SK-N-SH treated with all-trans-retinoic acid at 6 μM for 48 hours (cell line): ENCODE measurements around the gene FOXO1.

Experiments
- ATAC-seq: fragments of 200-7000 bp; cut with Tn5 transposase; 3 replicates; pipeline ENCODE4 v1.9.1; 2020; ENCODE audit warnings: mild to moderate bottlenecking, moderate library complexity
- BACH2 ChIP-seq: fragments of 250-450 bp; sonication (Bioruptor Pico); IDR thresholded peaks from 2 replicates; pipeline ENCODE4 v1.9.0; 2021; ENCODE audit warnings: mild to moderate bottlenecking, borderline replicate concordance
- CREB5 ChIP-seq: fragments of 250-450 bp; sonication (Bioruptor Pico); IDR thresholded peaks from 2 replicates; pipeline ENCODE4 v1.5.1; 2020; ENCODE audit warnings: low read depth, mild to moderate bottlenecking, moderate library complexity
- CSDC2 ChIP-seq: fragments of 250-450 bp; sonication (Bioruptor Pico); IDR thresholded peaks from 2 replicates; pipeline ENCODE4 v1.5.0; 2020; ENCODE audit warnings: mild to moderate bottlenecking, moderate library complexity
- CSRNP3 ChIP-seq: fragments of 250-450 bp; sonication (Bioruptor Pico); IDR thresholded peaks from 2 replicates; pipeline ENCODE4 v1.5.1; 2021; ENCODE audit warnings: mild to moderate bottlenecking, moderate library complexity
- ESRRG ChIP-seq: fragments of 250-450 bp; sonication (Bioruptor Pico); IDR thresholded peaks from 2 replicates; pipeline ENCODE4 v1.6.1; 2021; ENCODE audit warnings: mild to moderate bottlenecking
- GLIS3 ChIP-seq: fragments of 250-450 bp; sonication (Bioruptor Pico); IDR thresholded peaks from 2 replicates; pipeline ENCODE4 v1.5.0; 2020; ENCODE audit warnings: mild to moderate bottlenecking, moderate library complexity
- ISL1 ChIP-seq: fragments of 250-450 bp; sonication (Bioruptor Pico); IDR thresholded peaks from 2 replicates; pipeline ENCODE4 v2.1.2; 2022; ENCODE audit warnings: mild to moderate bottlenecking, moderate library complexity
- OSR1 ChIP-seq: fragments of 250-450 bp; sonication (Bioruptor Pico); IDR thresholded peaks from 2 replicates; pipeline ENCODE4 v1.8.0; 2022; ENCODE audit warnings: moderate library complexity, mild to moderate bottlenecking, inconsistent platforms
- PATZ1 ChIP-seq: fragments of 250-450 bp; sonication (Bioruptor Pico); IDR thresholded peaks from 2 replicates; pipeline ENCODE4 v1.8.0; 2020; ENCODE audit warnings: mild to moderate bottlenecking, moderate library complexity, borderline replicate concordance
- POU6F1 ChIP-seq: fragments of 250-450 bp; sonication (Bioruptor Pico); IDR thresholded peaks from 2 replicates; pipeline ENCODE4 v1.8.0; 2021; ENCODE audit warnings: low read depth, mild to moderate bottlenecking, moderate library complexity, borderline replicate concordance
- PPARA ChIP-seq: fragments of 250-450 bp; sonication (Bioruptor Pico); IDR thresholded peaks from 2 replicates; pipeline ENCODE4 v1.5.0; 2020; ENCODE audit warnings: mild to moderate bottlenecking, borderline replicate concordance
- RARB ChIP-seq: fragments of 250-450 bp; sonication (Bioruptor Pico); IDR thresholded peaks from 2 replicates; pipeline ENCODE4 v1.8.0; 2021; ENCODE audit warnings: mild to moderate bottlenecking, moderate library complexity
- SNAI2 ChIP-seq: fragments of 250-450 bp; sonication (Bioruptor Pico); IDR thresholded peaks from 2 replicates; pipeline ENCODE4 v1.5.0; 2020; ENCODE audit warnings: mild to moderate bottlenecking, moderate library complexity
- TOX ChIP-seq: fragments of 250-450 bp; sonication (Bioruptor Pico); IDR thresholded peaks from 2 replicates; pipeline ENCODE4 v1.8.0; 2021; ENCODE audit warnings: mild to moderate bottlenecking, moderate library complexity, borderline replicate concordance
- ZC3H10 ChIP-seq: fragments of 250-450 bp; sonication (Bioruptor Pico); IDR thresholded peaks from 2 replicates; pipeline ENCODE4 v1.5.1; 2021; ENCODE audit warnings: mild to moderate bottlenecking, moderate library complexity
- ZFP3 ChIP-seq: fragments of 250-450 bp; sonication (Bioruptor Pico); IDR thresholded peaks from 2 replicates; pipeline ENCODE4 v1.5.0; 2020; ENCODE audit warnings: mild to moderate bottlenecking, moderate library complexity
- ZFP30 ChIP-seq: fragments of 450-650 bp; formaldehyde crosslinking; IDR thresholded peaks from 2 replicates; pipeline ENCODE4 v1.5.0; 2022; ENCODE audit warnings: mild to moderate bottlenecking, moderate library complexity
- ZNF565 ChIP-seq: fragments of 450-650 bp; formaldehyde crosslinking; conservative IDR thresholded peaks from 2 replicates; pipeline ENCODE4 v1.5.0; 2020; ENCODE audit warnings: low read depth, mild to moderate bottlenecking, moderate library complexity
- ZNF70 ChIP-seq: fragments of 450-650 bp; formaldehyde crosslinking; IDR thresholded peaks from 2 replicates; pipeline ENCODE4 v1.5.0; 2020; ENCODE audit warnings: mild to moderate bottlenecking, moderate library complexity
- ZNF8 ChIP-seq: fragments of 450-650 bp; formaldehyde crosslinking; IDR thresholded peaks from 2 replicates; pipeline ENCODE4 v1.5.0; 2020; ENCODE audit warnings: mild to moderate bottlenecking, moderate library complexity

Gene FOXO1

GRCh38 chr13:40599124-40599523 lies 67.3 kb downstream of the FOXO1 start:
- no peak for ATAC-seq
- no peak for TF ChIP-seq PPARA (CRISPR knock-in tag)
- no peak for TF ChIP-seq ESRRG (CRISPR knock-in tag)
- no peak for TF ChIP-seq ZC3H10 (CRISPR knock-in tag)
- TF ChIP-seq SNAI2, result no peak
- TF ChIP-seq ZFP30 (CRISPR knock-in tag), result no peak
- no peak for TF ChIP-seq ZNF565 (CRISPR knock-in tag)
- TF ChIP-seq CSRNP3 (CRISPR knock-in tag), result no peak
- TF ChIP-seq, all 23 proteins: peak for 0

GRCh38 chr13:40598569-40598968 lies 67.9 kb downstream of the FOXO1 start:
- ATAC-seq, result no peak
- TF ChIP-seq OSR1 (CRISPR knock-in tag) (no peak), POU6F1 (CRISPR knock-in tag) (no peak), ISL1 (CRISPR knock-in tag) (no peak), SNAI2 (no peak)

GRCh38 chr13:40597735-40598365 lies 68.6 kb downstream of the FOXO1 start:
- ATAC-seq, result no peak; the same call in 2 of the 3 replicates
- no peak for TF ChIP-seq ESRRG (CRISPR knock-in tag)
- no peak for TF ChIP-seq BACH2 (CRISPR knock-in tag)
- TF ChIP-seq GLIS3, result no peak
- no peak for TF ChIP-seq CSDC2
- no peak for TF ChIP-seq ZNF70 (CRISPR knock-in tag)
- TF ChIP-seq TOX, result no peak
- no peak for TF ChIP-seq OSR1 (CRISPR knock-in tag)
- TF ChIP-seq SNAI2, result no peak
- TF ChIP-seq POU6F1 (CRISPR knock-in tag), result no peak
- no peak for TF ChIP-seq ZNF8 (CRISPR knock-in tag)
- no peak for TF ChIP-seq CSRNP3 (CRISPR knock-in tag)
- no peak for TF ChIP-seq PPARA (CRISPR knock-in tag)

- TF ChIP-seq CSDC2 (no peak), PPARA (CRISPR knock-in tag) (no peak), CREB5 (CRISPR knock-in tag) (no peak), RARB (no peak), ZFP3 (CRISPR knock-in tag) (no peak), ZNF8 (CRISPR knock-in tag) (no peak), ISL1 (CRISPR knock-in tag) (no peak), ESRRG (CRISPR knock-in tag) (no peak), PATZ1 (CRISPR knock-in tag) (no peak)
- ATAC-seq, result no peak
These were observed 70.0 kb downstream of the FOXO1 start for GRCh38 chr13:40596484-40596883.
